HG02610 (cell line): ENCODE results near the gene UBAP2.
A peak's percentile ranks its signal among the peaks of the same experiment; 100 is the strongest.
"Not testable (repeated sequence)": the region's sequence is repeated elsewhere in the genome, so short reads cannot be mapped to it uniquely, and the experiment has no call there.

ENCODE experiments used
- ATAC-seq: cut with Tn5 transposase; IDR thresholded peaks from one replicate; pipeline ENCODE4 v1.9.1; 2021; ENCODE audit warnings: mild to moderate bottlenecking, moderate library complexity; ENCODE audit not compliant: unreplicated experiment

Gene UBAP2

DNA sequence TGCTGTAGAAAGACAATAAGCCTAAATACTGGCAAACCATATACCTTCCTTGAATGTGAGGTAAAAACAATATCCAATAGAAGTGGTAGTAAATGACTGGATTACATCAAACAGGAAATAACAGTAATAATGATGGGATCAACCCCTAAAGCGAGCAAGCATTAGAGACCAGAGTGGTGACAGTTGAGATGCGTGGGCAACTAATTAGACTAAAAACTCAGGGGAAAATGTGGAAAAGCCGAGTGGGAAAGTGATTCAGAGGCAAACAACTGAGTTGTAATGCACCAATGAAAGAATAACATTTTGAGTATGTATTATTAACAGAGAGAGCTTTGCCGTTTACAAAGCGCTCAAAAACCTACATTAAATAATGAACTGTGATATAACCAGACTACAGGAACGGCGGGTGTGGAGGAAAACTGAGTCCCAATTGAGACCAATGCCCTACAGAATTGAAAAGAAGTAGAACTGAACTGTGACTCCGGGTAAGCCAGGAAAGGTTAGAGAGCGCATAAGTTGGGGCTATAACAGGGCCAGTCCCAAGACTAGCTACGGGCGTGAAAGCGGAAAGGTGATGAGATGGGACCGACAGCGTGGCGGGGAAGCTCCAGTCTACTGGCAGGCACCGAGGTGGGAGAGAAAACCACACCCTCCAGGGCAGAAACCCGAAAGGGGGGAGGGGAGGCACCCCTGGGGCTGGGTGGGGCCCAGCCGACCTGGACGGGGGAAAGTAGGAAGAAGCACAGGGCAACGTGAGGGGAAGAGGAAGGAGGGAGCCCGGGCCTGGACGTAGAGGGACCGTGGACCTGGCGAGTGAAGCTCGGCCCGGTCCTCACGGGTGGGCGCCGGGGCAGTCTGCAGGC lies 592 bp downstream of the UBAP2 start:
- ATAC-seq = peak; percentile 24

- no peak for ATAC-seq
These were observed 1.8 kb downstream of the UBAP2 start for GRCh38 chr9:34046784-34047379.

DNA sequence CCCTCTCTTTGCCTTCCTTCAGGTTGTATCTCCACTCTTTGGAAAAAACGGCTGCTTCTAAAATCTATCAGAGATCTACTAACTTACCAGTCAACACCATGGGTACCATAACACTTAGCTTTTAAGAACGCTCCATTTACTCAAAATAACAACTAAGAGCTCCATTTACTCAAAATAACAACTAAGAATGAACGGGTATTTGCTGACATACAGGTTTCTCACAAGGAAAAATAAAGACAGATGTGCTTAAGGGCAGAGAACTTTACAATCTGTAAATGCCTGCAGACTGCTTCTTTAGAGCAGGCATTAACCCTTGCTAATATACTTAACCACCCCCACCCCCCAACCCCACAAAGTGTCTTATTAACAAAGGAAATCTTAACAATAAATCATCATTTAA lies 2.8 kb downstream of the UBAP2 start:
- ATAC-seq = no peak

- ATAC-seq = not testable (repeated sequence)
These were observed 6.6 kb downstream of the UBAP2 start for GRCh38 chr9:34042074-34042473.

GRCh38 chr9:34038851-34039250 lies 9.8 kb downstream of the UBAP2 start:
- ATAC-seq = not testable (repeated sequence)

GRCh38 chr9:34037626-34038025 lies 11.1 kb downstream of the UBAP2 start:
- ATAC-seq = no peak

- ATAC-seq = no peak
These were observed 12.1 kb downstream of the UBAP2 start for GRCh38 chr9:34036625-34037024.

- no peak for ATAC-seq
These were observed 13.0 kb downstream of the UBAP2 start for GRCh38 chr9:34035656-34036055.

GRCh38 chr9:34034698-34035065 lies 14.0 kb downstream of the UBAP2 start:
- no peak for ATAC-seq

DNA sequence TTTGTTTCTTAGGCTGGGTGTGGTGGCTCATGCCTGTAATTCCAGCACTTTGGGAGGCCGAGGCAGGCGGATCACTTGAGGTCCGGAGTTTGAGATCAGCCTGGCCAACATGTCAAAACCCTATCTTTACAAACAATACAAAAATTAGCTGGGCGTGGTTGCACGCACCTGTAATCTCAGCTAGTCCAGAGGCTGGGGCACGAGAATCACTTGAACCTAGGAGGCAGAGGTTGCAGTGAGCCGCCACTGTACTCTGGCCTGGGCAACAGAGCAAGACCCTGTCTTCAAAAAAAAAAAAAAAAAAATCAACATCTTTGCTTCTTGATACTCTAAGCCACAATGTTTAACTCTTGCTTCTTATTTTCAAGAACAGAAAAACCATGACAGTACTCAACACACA lies 16.1 kb downstream of the UBAP2 start:
- no peak for ATAC-seq

DNA sequence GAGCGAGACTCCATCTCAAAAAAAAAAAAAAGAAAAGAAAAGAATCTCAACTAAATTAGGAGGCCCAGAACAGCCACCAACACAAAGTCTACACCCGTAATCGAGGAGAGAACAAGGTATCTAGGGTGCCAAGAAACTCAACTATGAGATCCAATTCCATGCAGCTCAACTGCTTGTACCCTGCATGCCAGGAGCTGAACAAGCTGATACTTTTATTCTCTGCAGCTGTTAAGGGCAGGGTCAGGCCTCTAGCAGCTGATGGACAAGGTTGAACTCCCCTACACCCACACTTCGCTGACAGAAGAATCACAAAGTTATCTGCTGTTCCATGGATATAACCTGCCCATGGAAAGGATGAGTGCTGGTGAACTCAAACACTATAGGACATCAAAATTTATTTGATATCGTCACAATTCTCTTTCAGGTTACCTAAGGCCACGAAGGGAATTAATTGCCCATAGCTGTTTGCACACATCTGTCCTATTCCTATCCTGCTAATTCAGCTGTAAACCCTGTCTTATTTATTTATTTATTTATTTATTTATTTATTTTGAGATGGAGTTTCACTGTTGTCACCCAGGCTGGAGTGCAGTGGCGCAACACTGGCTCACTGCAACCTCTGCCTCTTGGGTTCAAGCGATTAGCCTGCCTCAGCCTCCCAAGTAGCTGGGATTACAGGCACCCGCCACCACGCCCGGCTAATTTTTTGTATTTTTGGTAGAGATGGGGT lies 20.7 kb downstream of the UBAP2 start:
- no peak for ATAC-seq

GRCh38 chr9:34025811-34026210 lies 22.9 kb downstream of the UBAP2 start:
- ATAC-seq = no peak

DNA sequence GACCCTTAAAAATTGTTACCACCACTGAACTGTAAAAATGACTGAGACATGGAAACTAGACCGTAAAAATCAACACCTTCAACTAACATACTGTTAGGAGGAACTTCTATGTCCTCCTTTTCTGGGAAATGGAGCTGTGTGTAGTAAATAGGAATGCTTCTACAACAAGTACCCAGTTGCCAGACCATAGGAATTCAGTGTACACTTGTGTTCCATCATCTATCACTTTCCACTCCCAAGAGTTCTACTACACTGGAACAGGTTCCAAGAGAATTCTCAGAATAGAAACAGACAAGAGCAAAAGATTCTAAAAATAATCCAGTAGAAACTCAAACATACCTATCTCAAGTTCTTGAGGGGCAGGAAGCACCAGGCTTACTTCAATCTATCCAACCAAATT lies 23.6 kb downstream of the UBAP2 start:
- ATAC-seq = no peak

GRCh38 chr9:34024476-34024875 lies 24.2 kb downstream of the UBAP2 start:
- not testable (repeated sequence) for ATAC-seq

GRCh38 chr9:34016149-34016548 lies 32.5 kb downstream of the UBAP2 start:
- no peak for ATAC-seq

- no peak for ATAC-seq
These were observed 37.7 kb downstream of the UBAP2 start for GRCh38 chr9:34010979-34011378.

- ATAC-seq = no peak
These were observed 46.7 kb downstream of the UBAP2 start for GRCh38 chr9:34001951-34002350.

- no peak for ATAC-seq
These were observed 47.4 kb downstream of the UBAP2 start for GRCh38 chr9:34001298-34001697.

DNA sequence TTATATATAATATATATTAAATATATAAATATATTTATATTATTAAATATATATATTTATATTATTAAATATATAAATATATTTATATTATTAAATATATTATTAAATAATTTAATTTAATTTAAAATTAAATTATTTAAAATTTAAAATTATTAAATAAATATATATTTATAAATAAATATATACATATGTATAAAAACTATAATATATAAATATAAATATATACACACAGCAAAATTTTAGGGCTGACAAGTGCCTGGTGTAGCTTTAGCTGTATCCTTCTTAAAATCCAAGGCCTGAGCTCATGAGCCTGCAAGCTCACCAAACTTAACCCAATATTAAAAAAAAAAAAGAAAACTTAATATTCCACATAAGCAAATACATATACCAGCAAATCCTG lies 53.2 kb downstream of the UBAP2 start:
- ATAC-seq = no peak

GRCh38 chr9:33993104-33993503 lies 55.6 kb downstream of the UBAP2 start:
- no peak for ATAC-seq

- no peak for ATAC-seq
These were observed 56.1 kb downstream of the UBAP2 start for GRCh38 chr9:33992632-33993031.
